Tibial artery (tissue), 4 donors: Measurements from ENCODE around the gene RYR2.
A peak's percentile ranks its signal among the peaks of the same experiment; 100 is the strongest.

ENCODE experiments used
- DNase-seq, 2 donors: peaks; one replicate each; pipeline ENCODE4 v3.0.0-alpha.2; 2019
- H3K27ac ChIP-seq, 2 donors: fragments of 200-600 bp; sonication (generic) in 1 of 2; 1 replicate in 1 of 2; 2 replicates in 1 of 2; pipeline ENCODE4 v1.5.1; 2018 to 2019; ENCODE audit warnings: mild to moderate bottlenecking in 1 of 2
- H3K27me3 ChIP-seq, 2 donors: fragments of 200-600 bp; sonication (generic) in 1 of 2; one replicate each; pipeline versions ENCODE4 v1.5.1 to v1.6.0; 2016 to 2019
- H3K36me3 ChIP-seq, 3 donors: fragments of 200-600 bp; sonication (generic) in 2 of 3; one replicate each; pipeline ENCODE4 v1.5.1; 2016 to 2019; ENCODE audit warnings: mild to moderate bottlenecking in 2 of 3
- H3K4me1 ChIP-seq, 4 donors: fragments of 200-600 bp; sonication (generic) in 2 of 4; 1 replicate in 3 of 4; 2 replicates in 1 of 4; pipeline ENCODE4 v1.5.1; 2016 to 2019
- H3K4me3 ChIP-seq, 2 donors: fragments of 200-600 bp; sonication (generic) in 1 of 2; 1 replicate in 1 of 2; 2 replicates in 1 of 2; pipeline ENCODE4 v1.5.1; 2018 to 2019; ENCODE audit warnings: mild to moderate bottlenecking in 2 of 2
- H3K9me3 ChIP-seq, 3 donors: fragments of 200-600 bp; sonication (generic) in 1 of 3; one replicate each; pipeline ENCODE4 v1.5.1; 2016 to 2019
- CTCF ChIP-seq, 2 experiments: fragments of 200-600 bp in 1 of 2; fragments of 450-650 bp in 1 of 2; IDR thresholded peaks; one replicate each; pipeline ENCODE4 v1.5.1; 2017 to 2019; ENCODE audit warnings: antibody characterized with exemption in 2 of 2, mild to moderate bottlenecking in 1 of 2, moderate library complexity in 1 of 2
- intact Hi-C: fragments of 100-400 bp; cut with DNase I; formaldehyde crosslinking; loops from one replicate; pipeline ENCODE4 v1.15.0; 2023; ENCODE audit warnings: low total_unique reads

RYR2 gene

GRCh38 chr1:237172118-237172485, 130.1 kb downstream of the RYR2 start:
- intact Hi-C loops: no loop called here
- Histone ChIP-seq H3K27ac (no peak overlapping the region), H3K4me3 (no peak overlapping the region), H3K4me1 (peaks cover 0 to 54% (median 4%) of the 10 kb centered on the region in 4 donors), H3K27me3 (no peaks in the 10 kb centered on the region), H3K9me3 (no peaks in the 10 kb centered on the region), H3K36me3 (no peaks in the 10 kb centered on the region)
- no peak for TF ChIP-seq CTCF (IDR thresholded peaks at IDR 0.05)
- no peak for DNase-seq

DNA sequence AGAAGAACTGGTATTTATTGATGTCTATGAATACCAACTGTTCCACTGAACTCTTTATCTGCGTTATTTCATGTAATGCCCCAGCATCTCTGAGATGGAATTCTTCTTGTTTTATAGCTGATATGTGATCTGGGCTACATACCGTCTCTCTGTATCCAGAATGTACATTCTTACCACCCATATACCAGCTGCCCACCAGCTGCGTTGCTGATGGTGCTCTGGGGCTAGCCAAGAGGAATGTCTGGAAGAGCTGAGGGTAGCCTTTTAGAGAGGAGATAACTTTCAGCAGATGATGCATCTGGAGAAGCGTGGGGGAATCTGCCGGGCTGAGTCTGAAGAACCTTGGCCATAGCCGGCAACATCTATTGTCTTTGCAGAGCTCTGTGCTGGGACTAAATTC, 137.5 kb downstream of the RYR2 start:
- Histone ChIP-seq H3K36me3 (no peaks in the 10 kb centered on the region), H3K4me3 (no peak overlapping the region), H3K27me3 (no peaks in the 10 kb centered on the region), H3K27ac (no peak overlapping the region), H3K4me1 (peaks cover 0 to 83% (median 2%) of the 10 kb centered on the region in 4 donors), H3K9me3 (no peaks in the 10 kb centered on the region)
- no peak for TF ChIP-seq CTCF (IDR thresholded peaks at IDR 0.05)
- DNase-seq: no peak
- intact Hi-C loops: no loop called here

- DNase-seq: no peak
- intact Hi-C loops: no loop called here
- peaks cover 0 to 83% (median 3%) of the 10 kb centered on the region in 4 donors for H3K4me1 ChIP-seq
- no peaks in the 10 kb centered on the region for H3K9me3 ChIP-seq
- no peak overlapping the region for H3K4me3 ChIP-seq
- TF ChIP-seq CTCF (IDR thresholded peaks at IDR 0.05): no peak
- no peaks in the 10 kb centered on the region for H3K27me3 ChIP-seq
- H3K27ac ChIP-seq: peak overlapping the region in 1 of 2 donors; percentile 13
- no peaks in the 10 kb centered on the region for H3K36me3 ChIP-seq
These were observed 138.3 kb downstream of the RYR2 start for GRCh38 chr1:237180256-237180655.

DNA sequence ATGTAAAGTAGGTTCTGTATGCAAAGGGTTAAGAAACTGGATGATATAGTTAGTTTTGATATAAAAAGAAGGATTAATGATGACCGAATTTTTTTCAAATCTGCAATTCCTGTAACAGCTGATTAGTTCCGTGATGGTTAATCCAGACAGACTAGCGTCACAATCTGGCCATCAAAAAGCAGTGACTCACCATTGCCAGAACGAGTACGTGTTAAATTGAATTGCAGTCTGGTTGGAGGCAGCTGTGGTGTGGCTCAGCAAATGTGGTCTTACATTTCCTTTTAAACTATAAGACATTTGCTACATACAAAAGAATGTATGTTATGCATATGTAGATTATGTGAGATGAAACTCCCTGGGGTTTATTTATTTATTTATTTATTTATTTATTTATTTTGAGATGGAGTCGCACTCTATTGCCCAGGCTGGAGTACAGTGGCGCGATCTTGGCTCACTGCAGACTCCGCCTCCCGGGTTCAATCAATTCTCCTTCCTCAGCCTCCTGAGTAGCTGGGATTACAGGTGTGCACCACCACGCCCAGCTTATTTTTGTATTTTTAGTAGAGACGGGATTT, 139.8 kb downstream of the RYR2 start:
- Histone ChIP-seq H3K36me3 (no peaks in the 10 kb centered on the region), H3K9me3 (no peaks in the 10 kb centered on the region), H3K27ac (peak overlapping the region; percentile 13 to 37), H3K27me3 (no peaks in the 10 kb centered on the region), H3K4me1 (peaks cover 0 to 90% (median 9%) of the 10 kb centered on the region in 4 donors), H3K4me3 (no peak overlapping the region)
- TF ChIP-seq CTCF (IDR thresholded peaks at IDR 0.05): no peak
- intact Hi-C loops: no loop called here
- no peak for DNase-seq

DNA sequence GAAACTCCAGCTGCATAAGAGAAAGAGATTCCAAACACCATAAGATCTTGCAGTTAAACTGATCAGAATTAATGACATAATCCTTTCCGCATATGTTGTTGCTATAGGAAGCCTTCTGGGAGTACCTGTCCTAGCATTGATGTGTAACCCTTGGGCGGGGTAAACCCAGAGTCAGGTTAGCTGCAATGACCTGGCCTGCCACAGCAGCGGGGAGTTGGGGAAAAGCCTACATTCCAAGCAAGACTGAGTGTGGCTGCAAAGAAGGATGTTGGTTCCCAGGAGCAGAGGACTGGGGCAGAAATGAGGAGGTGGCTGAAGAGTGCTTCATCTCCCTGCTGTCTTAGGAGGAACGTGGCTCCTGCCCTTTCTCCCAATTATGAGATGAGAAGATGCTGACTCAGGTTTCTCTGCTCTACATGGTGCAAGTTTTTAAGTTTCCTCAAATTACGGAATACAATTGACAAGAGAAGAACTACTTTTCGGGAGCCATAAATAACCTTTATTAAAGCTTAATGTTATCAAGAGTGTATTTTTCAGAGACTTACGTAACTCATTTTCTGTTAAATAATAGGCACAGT, 142.1 kb downstream of the RYR2 start:
- no peak for TF ChIP-seq CTCF (IDR thresholded peaks at IDR 0.05)
- Histone ChIP-seq H3K27ac (peak overlapping the region; percentile 7 to 38), H3K9me3 (no peaks in the 10 kb centered on the region), H3K4me1 (peaks cover 0 to 90% (median 14%) of the 10 kb centered on the region in 4 donors), H3K27me3 (no peaks in the 10 kb centered on the region), H3K4me3 (no peak overlapping the region), H3K36me3 (no peaks in the 10 kb centered on the region)
- intact Hi-C loops: no loop called here
- DNase-seq: no peak
